Mononuclear cell (primary cell): ENCODE results near the gene SLC37A3. TPM values are rescaled to one million over a fixed set of nuclear protein-coding genes. Genes with fewer than 3 reads are reported as not detected.
"Not testable (repeated sequence)": the region's sequence is repeated elsewhere in the genome, so short reads cannot be mapped to it uniquely, and the experiment has no call there.

ENCODE experiments used
- H3K27me3 ChIP-seq: 2 replicates; pipeline ENCODE4 v1.6.0; 2011; ENCODE audit warnings: low read length, control low read depth; ENCODE audit not compliant: insufficient read depth
- H3K4me1 ChIP-seq: 2 replicates; pipeline ENCODE4 v1.5.1; 2011; ENCODE audit warnings: mild to moderate bottlenecking, low read length, control low read depth; ENCODE audit not compliant: insufficient read depth
- H3K4me3 ChIP-seq: 2 replicates; pipeline ENCODE4 v1.5.1; 2011; ENCODE audit warnings: mild to moderate bottlenecking, low read length, moderate library complexity
- H3K9me3 ChIP-seq: 2 replicates; pipeline ENCODE4 v1.5.1; 2011; ENCODE audit warnings: low read depth, mild to moderate bottlenecking, control low read depth, low read length
- total RNA-seq: library from RNA; depleted of rRNA; stranded (reverse); fragments of >200 nt; gene quantifications from one replicate; pipeline ENCODE4 v1.2.3, GENCODE V29; 2012

The SLC37A3 gene
- total RNA-seq, 1 donor, result 33.2 TPM

DNA sequence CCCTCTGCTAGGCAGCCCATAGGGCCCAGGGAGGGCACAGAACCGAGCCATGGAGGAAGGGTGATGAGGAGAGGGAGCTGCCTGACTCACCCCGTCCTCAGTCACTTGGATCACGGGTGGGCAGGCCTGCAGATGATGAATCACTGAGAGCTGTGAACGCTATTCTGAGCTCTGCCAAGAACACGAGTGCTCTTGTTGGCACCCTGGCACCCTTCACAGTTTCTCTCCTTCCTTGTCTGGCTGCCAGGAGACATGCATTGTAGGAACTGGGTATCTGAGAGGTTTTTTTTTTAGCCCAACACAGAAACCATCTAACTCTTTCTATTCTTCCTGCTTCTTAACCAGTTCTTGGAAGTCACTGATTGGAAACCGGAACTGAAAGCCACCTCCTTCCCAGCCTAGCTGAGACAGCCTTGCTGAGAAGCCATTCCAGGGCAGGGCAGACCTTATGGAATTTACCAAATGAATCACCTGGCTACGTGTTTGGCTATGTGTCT, 82.1 kb downstream of the SLC37A3 start:
- Histone ChIP-seq H3K4me3 (no peak overlapping the region), H3K4me1 (peaks cover 91% of the 10 kb centered on the region), H3K27me3 (no peaks in the 10 kb centered on the region), H3K9me3 (no peaks in the 10 kb centered on the region)

DNA sequence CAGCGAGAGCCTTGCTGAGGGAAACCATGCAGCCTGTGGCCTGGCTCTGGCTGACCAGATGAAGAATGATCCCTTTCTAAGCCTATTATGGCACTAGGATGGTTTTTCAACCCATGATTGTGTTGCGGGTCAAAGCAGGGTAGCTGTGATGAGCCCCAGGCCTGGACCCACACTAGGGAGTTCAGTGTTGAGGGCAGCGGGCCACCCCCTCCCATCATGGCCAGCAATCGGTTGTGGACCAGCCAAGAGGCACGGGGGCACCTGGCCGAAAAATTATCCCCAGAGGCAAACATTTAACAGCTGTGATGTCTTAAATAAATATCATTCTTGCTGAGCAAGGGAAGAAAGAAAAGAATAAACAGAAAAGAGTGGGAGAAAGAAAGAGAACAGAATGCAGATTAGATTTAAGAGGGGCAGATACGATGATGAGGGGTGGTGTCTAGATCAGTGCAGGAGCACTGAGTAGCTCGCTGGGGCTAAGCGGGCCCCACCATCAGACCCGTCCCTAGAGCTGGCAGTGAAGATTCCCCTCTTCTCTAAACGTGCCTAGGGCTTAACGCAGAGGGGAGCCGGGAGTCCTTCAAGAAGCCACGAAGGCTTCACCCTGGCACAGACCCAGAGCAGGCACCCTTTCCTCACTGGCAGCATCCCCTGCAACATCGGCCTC, 82.7 kb downstream of the SLC37A3 start:
- H3K4me1 ChIP-seq, result peaks cover 97% of the 10 kb centered on the region
- no peak overlapping the region for H3K4me3 ChIP-seq

GRCh38 chr7:140314573-140315480, 83.5 kb downstream of the SLC37A3 start:
- no peaks in the 10 kb centered on the region for H3K27me3 ChIP-seq
- peaks cover 98% of the 10 kb centered on the region for H3K4me1 ChIP-seq
- no peak overlapping the region for H3K4me3 ChIP-seq
- no peaks in the 10 kb centered on the region for H3K9me3 ChIP-seq

More for the DNA sequence above, 82.7 kb downstream of the SLC37A3 start:
- Histone ChIP-seq H3K27me3 (no peaks in the 10 kb centered on the region), H3K9me3 (no peaks in the 10 kb centered on the region)

GRCh38 chr7:140312141-140312846, 86.0 kb downstream of the SLC37A3 start:
- H3K9me3 ChIP-seq, result no peaks in the 10 kb centered on the region
- no peak overlapping the region for H3K4me3 ChIP-seq
- H3K4me1 ChIP-seq, result peaks cover 75% of the 10 kb centered on the region
- no peaks in the 10 kb centered on the region for H3K27me3 ChIP-seq

- H3K9me3 ChIP-seq, H3K4me3 ChIP-seq, H3K27me3 ChIP-seq: not testable (repeated sequence)
- peaks cover 72% of the 10 kb centered on the region for H3K4me1 ChIP-seq
Measured at GRCh38 chr7:140311128-140311527, 87.2 kb downstream of the SLC37A3 start.

DNA sequence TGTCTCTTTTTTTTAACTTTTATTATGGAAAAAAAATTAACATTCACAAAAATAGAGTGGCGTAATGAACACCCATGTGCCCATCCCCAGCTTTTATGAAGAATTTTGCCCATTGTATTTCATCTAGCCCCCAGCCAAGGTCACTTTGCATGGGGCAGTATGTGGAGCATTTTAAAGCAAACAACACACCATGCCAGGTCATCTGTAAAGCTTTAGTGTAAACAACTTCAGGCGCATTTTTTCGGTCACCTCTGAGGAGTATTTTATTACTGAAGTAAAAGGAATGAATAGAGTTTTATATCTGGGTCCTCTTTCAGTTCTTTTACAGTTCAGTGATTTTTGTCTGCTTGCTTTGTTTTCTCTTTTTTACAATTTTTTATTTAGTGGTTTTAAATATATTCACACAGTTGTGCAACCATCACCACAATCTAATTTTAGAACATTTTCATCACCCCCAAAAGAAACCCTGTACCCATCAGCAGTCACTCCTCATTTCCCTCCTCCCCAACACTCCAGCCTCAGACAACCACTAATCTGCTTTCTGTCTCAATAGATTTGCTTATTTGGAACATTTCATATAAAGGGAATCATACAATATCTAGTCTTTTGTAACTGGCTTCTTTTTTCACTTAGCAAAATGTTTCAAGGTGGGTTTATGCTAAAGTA, 87.9 kb downstream of the SLC37A3 start:
- Histone ChIP-seq H3K27me3 (no peaks in the 10 kb centered on the region), H3K4me3 (no peak overlapping the region), H3K9me3 (no peaks in the 10 kb centered on the region), H3K4me1 (peaks cover 72% of the 10 kb centered on the region)

- Histone ChIP-seq H3K9me3 (no peaks in the 10 kb centered on the region), H3K4me1 (peaks cover 72% of the 10 kb centered on the region), H3K27me3 (no peaks in the 10 kb centered on the region), H3K4me3 (no peak overlapping the region)
Measured at GRCh38 chr7:140308060-140308459, 90.3 kb downstream of the SLC37A3 start.

- Histone ChIP-seq H3K4me1 (peaks cover 56% of the 10 kb centered on the region), H3K4me3 (no peak overlapping the region), H3K9me3 (no peaks in the 10 kb centered on the region), H3K27me3 (no peaks in the 10 kb centered on the region)
Measured at GRCh38 chr7:140304191-140304799, 94.0 kb downstream of the SLC37A3 start.

- Histone ChIP-seq H3K9me3 (no peaks in the 10 kb centered on the region), H3K27me3 (no peaks in the 10 kb centered on the region), H3K4me1 (peaks cover 41% of the 10 kb centered on the region), H3K4me3 (no peak overlapping the region)
Measured at GRCh38 chr7:140300243-140301136, 97.8 kb downstream of the SLC37A3 start.

DNA sequence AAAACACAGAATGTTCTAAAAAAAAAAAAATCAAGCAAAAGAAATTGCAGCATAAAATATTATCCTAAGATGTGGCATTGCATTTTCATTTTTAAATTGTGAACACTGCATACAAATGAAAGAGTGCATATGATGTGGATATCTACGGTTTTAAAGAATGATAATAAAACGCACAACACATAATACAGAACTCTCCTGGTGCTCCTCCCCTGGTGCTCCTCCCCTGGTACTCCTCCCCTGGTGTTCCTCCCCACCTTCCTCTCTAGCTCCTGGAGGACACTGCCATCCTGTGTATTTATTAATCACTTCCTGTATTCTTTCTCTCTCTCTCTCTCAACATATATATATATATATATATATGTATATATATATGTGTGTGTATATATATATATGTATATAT, 100.1 kb downstream of the SLC37A3 start:
- H3K4me3 ChIP-seq, result no peak overlapping the region
- no peaks in the 10 kb centered on the region for H3K27me3 ChIP-seq
- peaks cover 28% of the 10 kb centered on the region for H3K4me1 ChIP-seq
- H3K9me3 ChIP-seq, result no peaks in the 10 kb centered on the region

DNA sequence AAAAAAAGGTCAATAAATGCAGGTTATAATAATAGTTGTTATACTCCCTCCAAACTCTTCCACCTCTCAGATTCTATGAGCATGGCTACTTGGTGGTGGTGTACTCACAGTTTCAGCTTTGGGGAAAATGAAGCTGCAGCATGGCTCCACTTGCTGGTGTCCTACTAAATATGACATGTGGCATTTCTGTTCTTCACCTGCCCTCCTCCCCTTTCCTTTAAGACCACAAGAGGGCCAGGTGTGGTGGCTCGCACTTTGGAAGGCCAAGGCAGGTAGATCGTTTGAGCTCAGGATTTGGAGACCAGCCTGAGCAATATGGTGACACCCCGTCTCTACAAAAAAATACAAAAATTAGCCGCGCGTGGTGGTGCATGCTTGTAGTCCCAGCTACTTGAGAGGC, 101.1 kb downstream of the SLC37A3 start:
- Histone ChIP-seq H3K27me3 (no peaks in the 10 kb centered on the region), H3K9me3 (no peaks in the 10 kb centered on the region), H3K4me1 (peaks cover 23% of the 10 kb centered on the region), H3K4me3 (no peak overlapping the region)

- H3K4me1 ChIP-seq, result peaks cover 16% of the 10 kb centered on the region
- H3K9me3 ChIP-seq, result no peaks in the 10 kb centered on the region
- H3K4me3 ChIP-seq, result no peak overlapping the region
- no peaks in the 10 kb centered on the region for H3K27me3 ChIP-seq
Measured at GRCh38 chr7:140295224-140295738, 103.0 kb downstream of the SLC37A3 start.

DNA sequence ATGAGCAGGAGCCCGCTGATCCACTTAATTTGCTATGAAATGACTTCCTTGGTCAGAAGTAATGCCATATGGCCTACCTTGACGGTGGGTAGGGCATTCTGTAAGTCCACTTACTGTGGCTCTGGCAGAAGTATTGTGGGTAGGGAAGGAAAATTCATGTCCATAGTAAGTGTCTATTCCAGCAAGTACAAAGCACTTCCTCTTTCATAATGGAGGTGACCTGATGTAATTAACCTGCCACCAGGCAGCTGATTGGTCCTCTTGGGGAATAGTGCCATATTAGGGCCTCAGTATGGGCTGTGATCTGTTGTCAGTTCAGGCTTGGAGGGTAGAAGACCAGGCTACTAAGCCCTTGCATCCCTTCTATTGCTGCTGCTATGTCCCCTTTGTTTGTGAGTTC, 103.9 kb downstream of the SLC37A3 start:
- Histone ChIP-seq H3K27me3 (no peaks in the 10 kb centered on the region), H3K4me3 (no peak overlapping the region), H3K4me1 (peaks cover 10% of the 10 kb centered on the region), H3K9me3 (no peaks in the 10 kb centered on the region)
